Peyer's patch (tissue), 4 donors: ENCODE data around the gene FMNL2. TPM values are rescaled to one million over a fixed set of nuclear protein-coding genes. Genes with fewer than 3 reads are reported as not detected.

Source experiments
- DNase-seq, 3 donors: peaks; one replicate each; pipeline ENCODE4 v3.0.0-alpha.2; 2017 to 2019
- H3K27ac ChIP-seq, 4 donors: fragments of 200-600 bp; sonication (generic); one replicate each; pipeline ENCODE4 v1.5.1; 2016 to 2019
- H3K27me3 ChIP-seq, 2 donors: fragments of 200-600 bp; sonication (generic); one replicate each; pipeline ENCODE4 v1.5.1; 2019
- H3K36me3 ChIP-seq, 3 donors: fragments of 200-600 bp; sonication (generic); one replicate each; pipeline ENCODE4 v1.5.1; 2016 to 2019
- H3K4me1 ChIP-seq, 4 donors: fragments of 200-600 bp; sonication (generic); one replicate each; pipeline ENCODE4 v1.5.1; 2016 to 2019
- H3K4me3 ChIP-seq, 4 donors: fragments of 200-600 bp; sonication (generic); 1 replicate in 3 of 4; 2 replicates in 1 of 4; pipeline ENCODE4 v1.5.1; 2016 to 2019; ENCODE audit warnings: mild to moderate bottlenecking in 1 of 4
- H3K9me3 ChIP-seq, 4 donors: fragments of 200-600 bp; sonication (generic); one replicate each; pipeline ENCODE4 v1.5.1; 2016 to 2019; ENCODE audit warnings: mild to moderate bottlenecking in 1 of 4
- CTCF ChIP-seq, 6 experiments: fragments of 450-650 bp in 4 of 6; fragments of 200-600 bp in 2 of 6; sonication (generic) in 1 of 6; IDR thresholded peaks; one replicate each; pipeline ENCODE4 v1.5.1; 2017 to 2019; ENCODE audit warnings: antibody characterized with exemption in 6 of 6, mild to moderate bottlenecking in 3 of 6, moderate library complexity in 1 of 6
- POLR2A ChIP-seq, 2 donors: fragments of 450-650 bp; IDR thresholded peaks; one replicate each; pipeline ENCODE4 v1.5.1; 2017; ENCODE audit warnings: antibody characterized with exemption in 2 of 2, mild to moderate bottlenecking in 2 of 2, moderate library complexity in 2 of 2
- total RNA-seq, 4 donors: library from RNA; depleted of rRNA; stranded (reverse); fragments of >200 nt; gene quantifications; one replicate each; pipeline ENCODE4 v1.1.0, GENCODE V29; 2016

The FMNL2 gene
- total RNA-seq, 4 donors from 2014 or later = 7.5 to 52.0 (median 17.1) TPM

GRCh38 chr2:152367547-152368390, 32.8 kb downstream of the FMNL2 start:
- H3K4me1 ChIP-seq = peaks cover 0 to 9% (median 0%) of the 10 kb centered on the region in 4 donors
- no peaks in the 10 kb centered on the region for H3K27me3 ChIP-seq
- no peak overlapping the region for H3K27ac ChIP-seq
- H3K9me3 ChIP-seq = no peaks in the 10 kb centered on the region
- H3K4me3 ChIP-seq = no peak overlapping the region
- no peaks in the 10 kb centered on the region for H3K36me3 ChIP-seq
- no peak for DNase-seq
- TF ChIP-seq CTCF (IDR thresholded peaks at IDR 0.05) (no peak), POLR2A (IDR thresholded peaks at IDR 0.05) (no peak)

GRCh38 chr2:152369176-152369860, 34.3 kb downstream of the FMNL2 start:
- Histone ChIP-seq H3K4me3 (no peak overlapping the region), H3K27ac (no peak overlapping the region), H3K27me3 (no peaks in the 10 kb centered on the region), H3K36me3 (no peaks in the 10 kb centered on the region), H3K4me1 (peaks cover 0 to 9% (median 0%) of the 10 kb centered on the region in 4 donors), H3K9me3 (no peaks in the 10 kb centered on the region)
- TF ChIP-seq CTCF (IDR thresholded peaks at IDR 0.05) = no peak
- no peak for DNase-seq

GRCh38 chr2:152370783-152371182, 35.8 kb downstream of the FMNL2 start:
- Histone ChIP-seq H3K27me3 (no peaks in the 10 kb centered on the region), H3K36me3 (no peaks in the 10 kb centered on the region), H3K27ac (no peak overlapping the region), H3K4me3 (no peak overlapping the region), H3K4me1 (peaks cover 0 to 9% (median 0%) of the 10 kb centered on the region in 4 donors), H3K9me3 (no peaks in the 10 kb centered on the region)
- no peak for DNase-seq
- TF ChIP-seq CTCF (IDR thresholded peaks at IDR 0.05) (no peak), POLR2A (IDR thresholded peaks at IDR 0.05) (no peak)

GRCh38 chr2:152372438-152372984, 37.5 kb downstream of the FMNL2 start:
- no peak overlapping the region for H3K27ac ChIP-seq
- no peak overlapping the region for H3K4me3 ChIP-seq
- no peaks in the 10 kb centered on the region for H3K36me3 ChIP-seq
- H3K9me3 ChIP-seq = no peaks in the 10 kb centered on the region
- TF ChIP-seq POLR2A (IDR thresholded peaks at IDR 0.05) (no peak), CTCF (IDR thresholded peaks at IDR 0.05) (no peak)
- peaks cover 0 to 9% (median 0%) of the 10 kb centered on the region in 4 donors for H3K4me1 ChIP-seq
- DNase-seq = no peak
- no peaks in the 10 kb centered on the region for H3K27me3 ChIP-seq

GRCh38 chr2:152375174-152375573, 40.2 kb downstream of the FMNL2 start:
- Histone ChIP-seq H3K27ac (no peak overlapping the region), H3K4me1 (no peaks in the 10 kb centered on the region), H3K4me3 (no peak overlapping the region), H3K9me3 (no peaks in the 10 kb centered on the region), H3K27me3 (no peaks in the 10 kb centered on the region), H3K36me3 (no peaks in the 10 kb centered on the region)
- DNase-seq = no peak
- TF ChIP-seq CTCF (IDR thresholded peaks at IDR 0.05) = no peak
- TF ChIP-seq POLR2A (IDR thresholded peaks at IDR 0.05) = no peak
